D721Med (cell line): Measurements from ENCODE around the gene STX16.

ENCODE experiments used
- DNase-seq: peaks from one replicate; pipeline ENCODE4 v3.0.0; 2011; ENCODE audit warnings: low spot score; ENCODE audit not compliant: insufficient read length
- FAIRE-seq: peaks from 2 replicates; lab custom pipeline; 2011; peaks lifted over from hg19 to GRCh38; lab: Jason Lieb, UNC
- TF ChIP-seq, protein P1 (sequence below): IDR thresholded peaks from 2 replicates; pipeline ENCODE4 v1.5.1; 2012; ENCODE audit warnings: mild to moderate bottlenecking, control low read depth; ENCODE audit not compliant: insufficient read depth; ENCODE audit errors: missing control alignments

STX16 gene

DNA sequence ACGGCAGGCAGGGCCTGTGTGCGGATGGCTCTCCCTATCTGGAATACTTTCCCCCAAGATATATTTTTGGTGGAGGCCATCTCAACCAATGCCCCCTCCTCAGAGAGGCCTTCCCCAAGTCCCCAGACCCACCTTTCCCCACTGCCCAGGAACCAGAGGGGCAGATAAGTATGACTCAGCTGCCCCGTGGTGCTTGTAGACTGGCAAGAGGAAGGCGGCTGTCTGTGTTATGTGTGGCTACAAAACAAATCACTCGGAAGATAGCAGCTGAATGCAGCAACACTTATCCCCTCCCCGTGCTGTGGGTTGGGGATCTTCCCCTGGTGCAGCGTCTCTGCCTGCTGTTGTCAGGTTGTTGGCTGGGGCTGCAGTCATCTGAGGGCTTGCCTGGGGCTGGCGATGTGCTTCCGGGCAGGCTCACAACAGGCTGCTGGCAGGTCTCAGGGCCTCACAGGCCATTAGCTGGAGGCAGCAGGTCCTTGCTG is 48.6 kb downstream of the STX16 start:
- TF ChIP-seq, protein P1, sequence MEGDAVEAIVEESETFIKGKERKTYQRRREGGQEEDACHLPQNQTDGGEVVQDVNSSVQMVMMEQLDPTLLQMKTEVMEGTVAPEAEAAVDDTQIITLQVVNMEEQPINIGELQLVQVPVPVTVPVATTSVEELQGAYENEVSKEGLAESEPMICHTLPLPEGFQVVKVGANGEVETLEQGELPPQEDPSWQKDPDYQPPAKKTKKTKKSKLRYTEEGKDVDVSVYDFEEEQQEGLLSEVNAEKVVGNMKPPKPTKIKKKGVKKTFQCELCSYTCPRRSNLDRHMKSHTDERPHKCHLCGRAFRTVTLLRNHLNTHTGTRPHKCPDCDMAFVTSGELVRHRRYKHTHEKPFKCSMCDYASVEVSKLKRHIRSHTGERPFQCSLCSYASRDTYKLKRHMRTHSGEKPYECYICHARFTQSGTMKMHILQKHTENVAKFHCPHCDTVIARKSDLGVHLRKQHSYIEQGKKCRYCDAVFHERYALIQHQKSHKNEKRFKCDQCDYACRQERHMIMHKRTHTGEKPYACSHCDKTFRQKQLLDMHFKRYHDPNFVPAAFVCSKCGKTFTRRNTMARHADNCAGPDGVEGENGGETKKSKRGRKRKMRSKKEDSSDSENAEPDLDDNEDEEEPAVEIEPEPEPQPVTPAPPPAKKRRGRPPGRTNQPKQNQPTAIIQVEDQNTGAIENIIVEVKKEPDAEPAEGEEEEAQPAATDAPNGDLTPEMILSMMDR = no peak
- DNase-seq (no peak), FAIRE-seq (no peak)

DNA sequence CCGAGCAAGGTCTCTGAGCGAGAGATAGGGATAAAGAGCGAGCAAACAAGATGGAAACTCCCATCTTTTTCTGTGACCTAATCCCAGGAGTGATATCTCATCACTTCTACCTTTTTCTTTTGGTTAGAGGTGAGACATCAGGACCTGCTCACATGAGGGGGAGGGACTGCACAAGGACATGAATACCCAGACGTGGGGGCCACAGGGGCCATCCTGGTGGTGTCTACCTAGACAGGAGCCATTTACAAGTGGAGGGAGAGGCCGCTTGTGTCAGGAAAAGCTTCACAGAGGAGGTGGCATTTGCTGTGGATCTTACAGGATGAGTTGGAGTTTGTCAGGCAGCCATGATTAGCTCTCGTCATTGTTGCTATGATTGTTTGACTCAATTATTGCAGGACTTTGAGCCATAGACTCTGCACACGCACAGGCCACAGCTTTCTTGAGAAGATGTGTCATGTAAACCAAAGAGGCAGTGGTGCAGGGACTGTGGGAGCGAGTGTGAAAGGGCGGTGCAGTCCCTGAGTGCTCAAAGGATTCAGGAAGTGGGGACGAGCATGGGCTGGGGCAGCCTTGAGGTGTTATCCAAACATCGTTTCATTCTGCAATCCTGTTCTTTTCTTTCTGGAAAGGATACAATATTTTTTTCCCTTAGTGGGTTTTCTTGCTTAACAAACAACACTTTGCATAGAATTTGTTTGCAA is 49.2 kb downstream of the STX16 start:
- TF ChIP-seq, protein P1 = no peak
- FAIRE-seq = no peak
- no peak for DNase-seq

DNA sequence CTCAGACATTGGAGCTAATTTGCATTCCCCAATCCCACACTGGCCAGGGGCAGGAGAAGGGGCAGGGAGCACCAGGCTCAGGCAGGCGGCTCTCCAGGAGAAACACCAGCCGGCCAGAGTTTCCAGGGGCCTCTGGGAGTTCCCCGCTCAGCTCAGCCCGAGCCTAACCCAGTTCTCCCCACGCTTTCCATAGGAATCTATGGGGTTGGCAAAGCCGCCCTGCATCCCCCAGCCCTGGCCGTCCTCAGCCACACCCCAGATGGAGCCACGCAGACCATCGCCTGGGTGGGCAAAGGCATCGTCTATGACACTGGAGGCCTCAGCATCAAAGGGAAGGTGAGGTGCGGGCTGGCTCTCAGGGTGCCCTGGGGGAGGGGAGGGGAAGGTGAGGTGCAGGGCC is 49.7 kb downstream of the STX16 start:
- DNase-seq = no peak
- no peak for FAIRE-seq
- TF ChIP-seq, protein P1 = no peak

DNA sequence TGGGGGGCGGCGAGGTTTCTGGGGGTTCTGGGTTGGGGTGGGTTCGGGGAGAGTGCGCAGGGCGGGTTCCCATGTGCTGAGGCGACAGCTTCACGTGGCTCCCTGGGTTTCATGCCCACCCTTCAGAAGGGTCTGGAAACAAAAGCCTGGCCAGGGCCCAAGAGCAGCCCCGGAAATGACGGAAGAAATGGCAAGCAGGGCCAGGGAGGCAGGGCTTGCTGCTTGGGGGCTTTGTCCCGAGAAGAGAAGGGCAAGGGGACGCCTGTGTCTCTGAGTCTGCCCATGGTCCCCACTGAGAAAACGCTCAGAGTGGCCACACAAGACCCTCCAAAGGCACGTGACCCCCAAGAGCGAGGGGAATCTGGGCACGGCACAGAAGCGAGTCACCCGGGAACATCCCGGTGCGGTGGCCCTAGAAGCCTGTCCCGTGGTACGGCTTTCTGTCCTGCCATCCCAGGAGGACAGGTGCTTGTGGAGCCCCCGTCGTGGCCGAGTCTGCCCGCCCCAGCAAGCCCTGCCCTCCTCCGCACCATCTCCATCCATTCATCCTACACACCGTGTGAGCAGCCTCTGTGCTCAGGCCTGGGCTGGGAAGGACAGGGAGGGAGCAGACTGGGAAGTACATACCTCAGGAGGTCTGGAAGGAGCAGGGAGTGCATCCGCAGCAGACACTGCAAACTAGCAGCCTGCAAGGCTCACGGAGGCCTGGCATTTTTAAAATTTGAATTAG is 50.5 kb downstream of the STX16 start:
- FAIRE-seq = no peak

DNA sequence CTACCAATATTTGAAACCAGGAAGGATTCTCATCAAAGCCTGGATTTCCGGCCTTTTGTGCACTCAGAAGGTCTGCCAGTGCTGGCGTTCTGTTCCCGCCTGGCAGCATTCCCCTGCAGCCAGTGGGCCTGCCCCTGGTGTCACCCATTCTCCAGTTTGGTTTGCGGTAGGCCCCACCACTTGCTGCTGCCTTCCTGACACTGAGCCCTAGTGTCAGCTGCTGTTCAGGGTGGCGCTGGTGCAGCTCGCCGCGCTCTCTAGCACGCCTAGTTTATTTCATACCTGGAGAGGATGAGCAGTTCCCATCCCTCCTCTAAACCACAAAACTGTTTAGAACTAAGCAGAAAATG is 51.1 kb downstream of the STX16 start:
- no peak for DNase-seq
- FAIRE-seq = no peak

More for the DNA sequence above, 50.5 kb downstream of the STX16 start:
- TF ChIP-seq, protein P1 = no peak
- no peak for DNase-seq

DNA sequence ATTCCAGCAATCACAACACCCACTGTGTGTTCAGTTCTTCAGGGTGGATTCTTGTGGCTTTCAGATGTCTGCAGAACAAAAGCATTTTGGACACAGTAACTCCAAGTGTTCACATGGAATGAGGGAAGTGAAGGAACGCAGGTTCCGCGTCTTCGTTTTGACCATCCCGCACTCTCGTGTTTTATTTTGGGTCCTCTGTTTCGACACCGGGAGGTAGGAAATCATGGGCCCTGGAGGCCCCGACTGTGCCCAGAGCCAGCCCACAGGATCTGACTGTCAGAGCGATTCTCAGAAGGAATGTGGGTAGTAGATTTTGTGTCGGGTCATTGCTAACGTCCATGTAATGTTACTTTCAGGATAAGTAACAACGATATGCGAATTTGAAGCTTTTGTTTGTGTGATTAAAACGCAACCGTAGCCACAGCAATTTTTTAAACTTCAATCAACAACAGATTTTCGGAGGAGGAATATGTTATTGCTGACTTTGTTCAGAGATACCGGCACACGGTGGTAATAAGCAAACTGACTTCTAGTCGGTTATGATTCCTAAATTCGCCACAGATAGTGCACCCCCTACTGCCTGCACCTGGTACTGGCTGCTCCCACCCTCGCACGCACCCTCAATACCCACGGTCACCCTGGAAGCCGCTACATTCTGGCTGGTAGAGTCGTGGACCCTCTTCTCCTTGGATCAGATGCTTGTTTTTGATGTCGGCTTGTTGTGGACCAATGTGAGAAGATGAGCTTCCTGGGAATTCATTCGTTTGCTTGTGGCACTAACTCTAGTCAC is 52.0 kb downstream of the STX16 start:
- TF ChIP-seq, protein P1 = peak; percentile 7
- FAIRE-seq = no peak
- no peak for DNase-seq

More for the DNA sequence above, 51.1 kb downstream of the STX16 start:
- TF ChIP-seq, protein P1 = no peak
